Skeletal muscle satellite cell (primary cell): ENCODE results near the gene IRAK1. TPM values are rescaled to one million over a fixed set of nuclear protein-coding genes. Genes with fewer than 3 reads are reported as not detected.

Experiments used
- H3K27me3 ChIP-seq: 2 replicates; pipeline ENCODE4 v1.7.0; 2013; ENCODE audit warnings: low read length; ENCODE audit not compliant: control insufficient read depth, insufficient read depth
- H3K36me3 ChIP-seq: 2 replicates; pipeline ENCODE4 v1.7.0; 2013; ENCODE audit warnings: mild to moderate bottlenecking, control low read depth, low read length; ENCODE audit not compliant: insufficient read depth
- H3K4me1 ChIP-seq: 2 replicates; pipeline ENCODE4 v1.7.0; 2013; ENCODE audit warnings: low read length; ENCODE audit not compliant: control insufficient read depth, insufficient read depth
- H3K4me2 ChIP-seq: 2 replicates; pipeline ENCODE4 v1.7.0; 2013; ENCODE audit warnings: mild to moderate bottlenecking, low read length
- H3K4me3 ChIP-seq: 2 replicates; pipeline ENCODE4 v1.7.0; 2013; ENCODE audit warnings: low read length
- H3K9ac ChIP-seq: 2 replicates; pipeline ENCODE4 v1.7.0; 2013; ENCODE audit warnings: mild to moderate bottlenecking, low read depth, low read length, moderate library complexity
- H3K9me3 ChIP-seq: replicated peaks from 2 replicates; pipeline ENCODE4 v1.7.0; 2013; ENCODE audit warnings: mild to moderate bottlenecking, control low read depth, low read length
- small RNA-seq: library from RNA; depleted of rRNA; stranded (forward); fragments of <200 nt; gene quantifications from one replicate; pipeline ENCODE3, GENCODE V24; 2012

The IRAK1 gene

DNA sequence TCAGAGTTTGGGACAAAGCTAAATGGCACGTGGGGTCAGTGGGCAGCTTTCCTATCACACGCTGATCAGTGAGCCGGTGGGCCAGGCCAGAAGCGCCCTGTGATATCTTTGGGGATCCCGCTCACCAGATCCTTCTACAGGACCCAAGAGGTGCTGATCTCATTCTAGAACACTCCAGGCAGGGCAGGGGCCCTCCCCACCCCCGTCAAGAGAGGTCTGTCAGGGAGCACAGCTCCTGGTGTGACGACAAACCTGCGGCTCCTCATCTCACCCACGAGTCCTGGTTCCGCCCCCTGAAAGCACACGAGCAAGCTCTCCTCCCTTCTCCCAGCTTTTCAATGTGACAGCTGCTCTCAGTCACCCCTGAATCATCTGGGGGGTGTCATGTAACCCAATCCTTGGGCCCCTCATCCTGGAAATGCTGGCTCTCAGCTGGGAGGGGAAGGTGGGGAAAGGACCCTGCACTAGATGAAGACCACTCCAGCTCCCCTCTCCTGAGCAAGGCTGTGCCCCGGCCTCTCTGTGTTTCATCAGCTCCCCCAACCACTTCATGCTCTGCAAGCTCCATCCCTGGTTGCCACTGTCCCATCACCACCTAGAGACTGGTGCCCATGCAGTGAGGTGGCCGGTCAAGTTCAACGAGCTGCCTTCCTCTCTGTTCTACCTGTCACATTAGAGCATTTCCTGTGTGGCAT lies 52.7 kb downstream of the IRAK1 start:
- peak overlapping the region; percentile 4 for H3K9ac ChIP-seq
- H3K36me3 ChIP-seq, result peaks cover 21% of the 10 kb centered on the region
- H3K4me2 ChIP-seq, result peak overlapping the region; percentile 88
- H3K4me3 ChIP-seq, result peak overlapping the region; percentile 5
- H3K27me3 ChIP-seq, result no peaks in the 10 kb centered on the region
- H3K4me1 ChIP-seq, result peaks cover 33% of the 10 kb centered on the region
- no peaks in the 10 kb centered on the region for H3K9me3 ChIP-seq

DNA sequence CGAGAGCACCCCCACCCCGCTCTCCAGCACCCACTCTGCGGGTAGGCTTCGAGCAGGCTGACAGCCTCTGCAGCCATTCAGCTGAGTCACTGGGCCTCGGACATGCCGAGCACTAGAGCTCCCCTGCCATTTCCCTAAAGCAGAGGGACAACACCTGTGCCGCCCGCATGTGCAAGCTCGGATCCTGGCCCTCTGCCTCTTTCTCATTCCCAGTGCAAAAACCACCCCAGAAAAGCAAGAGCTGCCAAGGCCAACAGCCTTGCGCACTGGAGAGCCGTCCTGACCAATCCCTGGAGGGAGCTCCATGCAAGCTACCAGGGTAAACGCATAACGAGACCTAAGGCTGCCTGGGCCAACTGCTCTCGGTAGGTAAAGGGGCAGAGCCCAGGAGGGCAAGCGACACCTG lies 53.4 kb downstream of the IRAK1 start:
- H3K4me2 ChIP-seq, result peak overlapping the region; percentile 88
- H3K27me3 ChIP-seq, result no peaks in the 10 kb centered on the region
- peaks cover 33% of the 10 kb centered on the region for H3K4me1 ChIP-seq
- peak overlapping the region; percentile 5 for H3K4me3 ChIP-seq
- H3K9ac ChIP-seq, result peak overlapping the region; percentile 4
- peaks cover 27% of the 10 kb centered on the region for H3K36me3 ChIP-seq
- H3K9me3 ChIP-seq, result no peaks in the 10 kb centered on the region

GRCh38 chrX:153965406-153965805 lies 54.3 kb downstream of the IRAK1 start:
- H3K4me1 ChIP-seq, result peaks cover 33% of the 10 kb centered on the region
- no peak overlapping the region for H3K9ac ChIP-seq
- no peaks in the 10 kb centered on the region for H3K9me3 ChIP-seq
- peaks cover 35% of the 10 kb centered on the region for H3K36me3 ChIP-seq
- H3K4me3 ChIP-seq, result no peak overlapping the region
- H3K27me3 ChIP-seq, result no peaks in the 10 kb centered on the region
- H3K4me2 ChIP-seq, result no peak overlapping the region

DNA sequence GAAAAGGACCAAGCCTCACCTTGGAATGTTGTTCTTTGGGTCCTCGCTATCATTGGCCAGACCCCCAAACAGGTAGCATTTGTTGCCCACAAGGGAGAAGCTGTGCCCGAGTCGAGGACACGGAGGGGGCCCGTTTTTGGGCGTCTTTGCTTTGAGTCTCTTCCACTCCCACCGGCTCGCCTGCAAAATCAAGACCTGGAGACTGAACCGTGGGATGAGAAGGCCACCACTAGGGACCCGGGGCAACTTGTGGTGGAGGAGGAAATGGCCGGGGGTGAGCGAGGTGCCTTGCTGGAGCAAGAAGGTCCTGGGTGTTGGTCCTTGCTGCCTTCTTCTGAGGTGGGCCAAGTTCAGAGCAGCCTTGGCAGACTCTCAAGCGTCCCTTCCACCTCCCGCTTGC lies 55.6 kb downstream of the IRAK1 start:
- Histone ChIP-seq H3K9ac (no peak overlapping the region), H3K4me2 (no peak overlapping the region), H3K9me3 (no peaks in the 10 kb centered on the region), H3K4me1 (peaks cover 33% of the 10 kb centered on the region), H3K36me3 (peaks cover 41% of the 10 kb centered on the region), H3K4me3 (no peak overlapping the region), H3K27me3 (no peaks in the 10 kb centered on the region)

- Histone ChIP-seq H3K4me1 (peaks cover 28% of the 10 kb centered on the region), H3K27me3 (no peaks in the 10 kb centered on the region), H3K4me2 (no peak overlapping the region), H3K36me3 (peaks cover 39% of the 10 kb centered on the region), H3K4me3 (no peak overlapping the region), H3K9ac (no peak overlapping the region), H3K9me3 (no peaks in the 10 kb centered on the region)
Observed at GRCh38 chrX:153963546-153963945, 56.2 kb downstream of the IRAK1 start.

DNA sequence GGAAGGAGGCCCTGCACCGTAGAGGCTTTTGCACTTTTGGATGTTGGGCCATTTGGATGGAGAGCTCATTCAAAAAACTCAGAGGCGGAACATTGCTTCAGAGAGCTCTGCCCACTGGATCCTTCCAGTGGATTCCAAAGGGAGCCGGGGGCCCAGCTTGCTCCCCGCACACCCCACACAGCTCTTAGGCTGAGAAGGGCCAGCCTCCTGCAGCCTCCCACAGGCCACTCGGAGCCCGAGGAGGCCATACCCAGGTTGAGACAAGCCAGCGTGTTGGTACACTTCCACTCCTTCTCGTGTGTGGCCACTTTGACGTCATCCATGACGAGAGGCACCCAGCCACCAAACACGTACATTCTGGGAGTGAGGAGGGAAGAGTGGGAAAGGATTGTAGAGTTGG lies 58.4 kb downstream of the IRAK1 start:
- H3K9ac ChIP-seq, result no peak overlapping the region
- no peaks in the 10 kb centered on the region for H3K27me3 ChIP-seq
- peaks cover 54% of the 10 kb centered on the region for H3K36me3 ChIP-seq
- H3K4me3 ChIP-seq, result no peak overlapping the region
- H3K4me1 ChIP-seq, result peaks cover 6% of the 10 kb centered on the region
- H3K9me3 ChIP-seq, result no peaks in the 10 kb centered on the region
- H3K4me2 ChIP-seq, result no peak overlapping the region

DNA sequence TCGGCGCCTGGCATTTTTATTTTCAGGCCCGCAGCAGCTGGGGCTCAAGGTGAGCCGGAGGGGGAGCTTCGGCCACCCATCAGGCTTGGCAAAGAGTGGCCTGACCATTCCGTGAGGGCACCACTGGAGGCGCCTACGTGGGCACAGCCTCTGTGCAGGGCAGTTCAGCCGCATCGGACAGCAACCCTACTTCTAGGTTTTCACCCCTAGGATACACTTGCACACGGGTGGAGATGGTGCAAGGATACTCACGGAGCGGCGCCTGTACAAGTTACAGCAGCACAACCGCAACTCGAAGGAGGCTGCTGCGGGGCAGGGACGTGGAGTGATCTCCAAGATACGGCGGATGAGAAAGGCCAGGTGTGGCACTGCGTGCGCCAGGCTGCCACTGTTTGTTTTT lies 58.9 kb downstream of the IRAK1 start:
- Histone ChIP-seq H3K9ac (no peak overlapping the region), H3K4me2 (no peak overlapping the region), H3K36me3 (peaks cover 59% of the 10 kb centered on the region)

More for the DNA sequence above, 58.9 kb downstream of the IRAK1 start:
- Histone ChIP-seq H3K27me3 (no peaks in the 10 kb centered on the region), H3K4me3 (no peak overlapping the region), H3K9me3 (no peaks in the 10 kb centered on the region), H3K4me1 (peaks cover under 1% of the 10 kb centered on the region)

Small RNA genes within 50 kb of the gene (small RNA-seq; reads per million reads assigned to genes)
- gene MIR3202-1, result not detected
